Kidney glomerular epithelial cell (primary cell): Measurements from ENCODE around the gene LIME1.
"Not testable (repeated sequence)": the region's sequence is repeated elsewhere in the genome, so short reads cannot be mapped to it uniquely, and the experiment has no call there.

Experiments
- DNase-seq: peaks from one replicate; lab custom pipeline; 2025; lab: John Stamatoyannopoulos, UW

LIME1 gene

GRCh38 chr20:63773571-63774241 lies 37.2 kb downstream of the LIME1 start:
- no peak for DNase-seq

- DNase-seq = no peak
Measured at GRCh38 chr20:63774306-63774705, 37.8 kb downstream of the LIME1 start.

GRCh38 chr20:63775096-63775978 lies 38.9 kb downstream of the LIME1 start:
- no peak for DNase-seq

GRCh38 chr20:63776875-63777274 lies 40.4 kb downstream of the LIME1 start:
- not testable (repeated sequence) for DNase-seq

GRCh38 chr20:63777614-63778013 lies 41.1 kb downstream of the LIME1 start:
- DNase-seq = no peak

DNA sequence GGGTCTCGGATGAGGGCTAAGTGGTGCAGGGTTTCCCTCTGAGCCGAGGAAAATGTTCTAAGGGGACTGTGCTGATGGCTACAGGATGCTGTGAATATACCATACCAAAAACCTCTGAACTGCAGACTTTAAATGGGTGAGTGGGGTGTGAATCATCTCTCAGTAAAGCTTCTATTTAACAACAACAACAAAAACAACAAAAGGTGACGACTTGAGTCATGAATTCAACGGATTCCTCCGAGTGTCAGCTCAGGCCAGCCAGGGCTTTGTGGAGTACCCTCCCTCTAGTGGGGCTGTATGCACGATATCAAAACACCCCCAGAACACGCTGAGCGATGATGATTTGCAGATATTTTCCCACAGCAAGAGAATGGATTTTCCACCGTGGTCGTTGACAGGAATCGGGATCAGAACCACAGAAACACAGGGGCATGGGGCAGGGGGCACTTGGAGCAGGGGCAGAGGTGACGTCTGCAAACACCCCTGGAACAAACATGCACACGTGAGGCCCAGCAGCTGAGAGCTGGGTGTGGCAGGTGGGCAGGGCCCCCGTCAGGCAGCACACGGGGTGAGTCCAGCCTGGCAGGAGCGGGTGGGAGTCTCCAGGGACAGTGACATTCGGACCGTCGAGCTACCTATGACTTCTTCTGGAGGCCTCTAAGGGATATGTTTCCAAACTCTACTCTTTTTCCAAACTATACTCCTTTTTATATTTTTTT lies 41.7 kb downstream of the LIME1 start:
- no peak for DNase-seq

- no peak for DNase-seq
Measured at GRCh38 chr20:63778857-63779256, 42.4 kb downstream of the LIME1 start.

DNA sequence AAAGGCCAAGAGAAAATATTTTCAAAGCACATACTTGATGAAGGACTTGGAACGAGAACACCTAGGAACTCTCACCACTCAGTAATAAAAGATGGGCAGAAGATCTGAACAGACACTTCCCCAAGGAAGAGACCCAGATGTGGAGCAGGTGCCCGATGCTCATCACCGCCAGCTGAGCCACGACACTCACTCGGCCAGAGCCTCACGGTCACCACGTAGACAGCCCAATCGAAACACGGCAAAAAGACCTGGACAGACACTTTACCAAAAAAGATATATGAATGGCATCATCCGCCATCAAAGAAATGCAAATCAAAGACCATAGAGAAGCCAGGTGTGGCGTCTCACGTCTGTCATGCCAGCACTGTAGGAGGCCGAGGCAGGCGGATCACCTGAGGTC lies 44.7 kb downstream of the LIME1 start:
- DNase-seq = no peak

GRCh38 chr20:63782051-63782471 lies 45.6 kb downstream of the LIME1 start:
- no peak for DNase-seq

DNA sequence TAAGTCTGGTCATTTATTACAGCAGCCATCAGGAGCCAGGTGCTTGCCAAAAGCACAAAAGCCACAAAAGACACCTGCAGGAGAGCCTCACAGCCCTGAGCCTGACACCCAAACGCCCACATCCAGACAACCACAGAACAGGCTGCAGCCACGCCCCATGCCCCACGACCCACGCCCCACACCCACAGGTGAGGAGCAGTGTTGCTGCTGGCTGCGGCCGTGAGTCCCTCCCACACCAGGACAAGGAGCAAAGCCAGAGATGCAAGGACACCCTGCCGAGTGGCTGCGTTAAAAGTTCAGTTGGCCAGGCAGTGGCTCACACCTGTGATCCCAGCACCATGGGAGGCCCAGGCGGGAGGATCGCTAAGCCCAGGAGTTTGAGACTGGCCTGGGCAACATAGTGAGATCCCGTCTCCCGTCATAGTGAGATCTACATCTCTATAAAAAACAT lies 46.1 kb downstream of the LIME1 start:
- no peak for DNase-seq

DNA sequence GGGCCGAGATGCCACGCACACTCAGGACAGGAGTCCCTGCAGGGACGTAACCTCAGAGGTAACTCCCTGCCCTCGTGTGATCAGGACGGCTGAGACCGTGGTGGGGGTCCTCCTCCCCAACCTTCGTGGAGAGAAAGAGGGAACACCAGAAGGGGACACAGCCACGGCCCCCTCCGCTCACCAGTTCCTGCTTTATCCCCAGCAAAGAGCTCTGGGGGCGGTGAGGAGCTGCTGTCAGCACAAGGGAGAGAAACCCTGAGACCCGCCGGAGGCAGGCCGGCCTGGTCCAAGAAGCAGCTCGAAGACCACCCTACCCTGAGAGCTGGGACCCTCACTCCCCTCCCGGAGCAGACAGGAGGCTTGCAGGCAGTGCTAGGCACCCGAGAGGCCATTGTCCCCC lies 47.5 kb downstream of the LIME1 start:
- no peak for DNase-seq

DNA sequence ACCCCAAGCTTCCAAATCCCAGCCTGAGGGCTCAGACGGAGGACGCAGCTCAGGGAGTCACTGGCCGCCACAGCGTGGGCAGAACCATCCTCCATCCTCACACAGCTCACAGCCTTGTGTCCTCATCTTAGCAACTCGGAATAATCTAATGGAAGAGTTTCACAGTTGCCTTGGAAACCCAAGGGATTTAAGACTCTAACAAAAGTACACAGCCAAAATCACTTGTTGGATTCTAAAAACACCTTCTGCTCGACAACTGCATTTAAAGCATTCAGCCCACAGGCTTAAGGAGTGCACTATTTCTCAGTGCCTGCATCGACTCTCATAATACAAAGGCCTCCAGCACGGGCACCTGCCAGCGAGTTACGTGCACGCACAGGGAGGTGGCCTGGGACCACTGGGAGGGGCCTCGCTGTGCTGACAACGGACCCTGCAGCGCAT lies 49.2 kb downstream of the LIME1 start:
- no peak for DNase-seq

DNA sequence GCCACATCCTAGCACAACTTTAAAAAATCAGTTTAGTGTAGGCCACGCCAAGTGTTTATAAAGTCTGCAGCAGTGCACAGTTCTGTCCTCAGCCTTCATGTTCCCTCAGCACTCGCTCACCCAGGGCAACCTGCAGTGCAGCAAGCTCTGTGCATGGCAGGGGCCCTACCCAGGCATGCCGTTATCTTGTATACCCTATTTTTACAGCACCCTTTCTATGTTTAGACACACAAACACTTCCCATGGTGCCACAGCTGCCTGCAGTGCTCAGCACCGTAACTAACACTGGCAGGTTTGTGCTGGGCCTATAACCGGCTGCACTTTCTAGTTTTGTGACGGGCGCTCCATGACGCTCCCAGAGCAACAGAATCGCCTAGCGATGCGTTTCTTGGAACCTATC lies 50.8 kb downstream of the LIME1 start:
- DNase-seq = no peak

DNA sequence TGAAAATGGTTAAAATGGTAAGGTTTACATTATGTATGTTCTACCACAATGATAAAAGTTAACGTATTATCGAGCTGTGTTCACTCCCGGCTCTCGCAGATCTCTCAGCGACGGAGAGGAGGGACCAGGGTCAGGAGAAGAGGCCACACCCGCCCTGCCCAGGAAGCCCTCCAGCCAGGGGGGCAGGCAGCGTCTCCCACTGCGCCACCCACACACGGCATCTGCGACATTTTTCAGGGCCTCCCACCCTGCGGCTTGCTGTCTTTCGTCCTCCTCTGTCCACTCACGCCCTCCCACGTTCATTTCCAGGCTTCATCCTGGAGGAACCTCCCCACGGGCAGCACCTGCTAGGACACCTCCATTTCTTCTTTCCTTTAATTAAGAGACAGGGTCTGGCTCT lies 51.3 kb downstream of the LIME1 start:
- DNase-seq = no peak
